ENCODE results near the gene PPP1CA.

The PPP1CA gene

GRCh38 chr11:67416416-67417335, 15.0 kb upstream of the PPP1CA start:
- no peak for DNase-seq (ENCODE audit: low read depth)
- no peak overlapping the region for H3K4me3 ChIP-seq (ENCODE audit: control insufficient read depth, low read depth, low read length)
- TF ChIP-seq CTCF (conservative IDR thresholded peaks at IDR 0.05; ENCODE audit: control insufficient read depth, insufficient read depth, low read depth, low read length) = no peak

- DNase-seq (ENCODE audit: low read depth) = no peak
- no peak for TF ChIP-seq CTCF (conservative IDR thresholded peaks at IDR 0.05; ENCODE audit: control insufficient read depth, insufficient read depth, low read depth, low read length)
- no peak within 1 kb of the TSS for H3K4me3 ChIP-seq (ENCODE audit: control insufficient read depth, low read depth, low read length)
Observed at GRCh38 chr11:67415501-67416304, 14.0 kb upstream of the PPP1CA start, which contains the start of gene CARNS1. CARNS1 (plus strand) TSS chr11:67415678; CDS start chr11:67416200, 522 bp downstream.

- no peak for TF ChIP-seq CTCF (conservative IDR thresholded peaks at IDR 0.05; ENCODE audit: control insufficient read depth, insufficient read depth, low read depth, low read length)
- H3K4me3 ChIP-seq (ENCODE audit: control insufficient read depth, low read depth, low read length) = no peak overlapping the region
- DNase-seq (ENCODE audit: low read depth) = no peak
Observed at GRCh38 chr11:67413266-67413849, 11.7 kb upstream of the PPP1CA start.

- TF ChIP-seq CTCF (conservative IDR thresholded peaks at IDR 0.05; ENCODE audit: control insufficient read depth, insufficient read depth, low read depth, low read length) = no peak
- H3K4me3 ChIP-seq (ENCODE audit: control insufficient read depth, low read depth, low read length) = no peak overlapping the region
- DNase-seq (ENCODE audit: low read depth) = no peak
Observed at GRCh38 chr11:67412495-67413179, 11.0 kb upstream of the PPP1CA start.

- TF ChIP-seq CTCF (conservative IDR thresholded peaks at IDR 0.05; ENCODE audit: control insufficient read depth, insufficient read depth, low read depth, low read length) = no peak
- no peak overlapping the region for H3K4me3 ChIP-seq (ENCODE audit: control insufficient read depth, low read depth, low read length)
- DNase-seq (ENCODE audit: low read depth) = no peak
Observed at GRCh38 chr11:67411785-67412152, 10.1 kb upstream of the PPP1CA start.
